ENCODE results near the gene TBXAS1. TPM values are rescaled to one million over a fixed set of nuclear protein-coding genes. Genes with fewer than 3 reads are reported as not detected.

TBXAS1 gene
- total and polyA plus RNA-seq, 2 of the 8 experiments (the other 6 are each of a cell fraction or from before 2014, with no cell fraction given) = 0.86 to 2.1 TPM

DNA sequence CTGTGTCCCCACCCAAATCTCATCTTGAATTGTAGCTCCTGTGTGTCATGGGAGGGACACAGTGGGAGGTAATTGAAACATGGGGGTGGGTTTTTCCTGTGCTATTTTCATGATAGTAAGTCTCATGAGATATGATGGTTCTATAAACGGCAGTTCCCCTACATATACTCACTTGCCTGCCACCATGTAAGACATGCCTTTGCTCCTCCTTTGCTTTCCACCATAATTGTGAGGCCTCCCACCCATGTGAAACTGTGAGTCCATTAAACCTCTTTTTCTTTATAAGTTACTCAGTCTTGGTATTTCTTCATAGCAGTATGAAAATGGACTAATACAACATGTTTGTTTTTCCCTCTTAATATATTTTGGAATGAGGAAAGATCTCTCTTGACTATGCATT, 24.5 kb upstream of the TBXAS1 start:
- H3K9me3 ChIP-seq (ENCODE audit: insufficient read depth in 2 of 2, low read depth in 1 of 2, low read length in 1 of 2) = peaks cover 16 to 19% of the 10 kb centered on the region in 2 experiments
- no peaks in the 10 kb centered on the region for H3K23me2 ChIP-seq (ENCODE audit: low read depth, low read length)
- WGBS, 2 experiments (ENCODE audit: extremely low coverage in 1 of 2, insufficient coverage in 1 of 2, insufficient read length in 1 of 2, insufficient replicate concordance in 2 of 2, low coverage in 1 of 2, low lambda C conversion rate in 2 of 2, missing lambda C conversion rate in 1 of 2) = 83% methylated on average over 1 of the region's 1 CpG; no CpG with 5 or more reads in 1 of the 2 experiments
- H2BK120ac ChIP-seq (replicated peaks; ENCODE audit: low read depth, low read length) = no peak overlapping the region
- no peak overlapping the region for H3K56ac ChIP-seq (replicated peaks; ENCODE audit: insufficient read length, low read depth, low read length)
- H3K79me2 ChIP-seq (ENCODE audit: control insufficient read depth in 1 of 2, insufficient read depth in 2 of 2, low read length in 2 of 2) = no peaks in the 10 kb centered on the region
- no peaks in the 10 kb centered on the region for H4K20me1 ChIP-seq (replicated peaks in 1 of 2; ENCODE audit: control insufficient read depth in 1 of 2, insufficient read depth in 2 of 2, low read length in 2 of 2)
- H3K4me3 ChIP-seq (ENCODE audit: extremely low read depth in 1 of 4, insufficient read depth in 2 of 4, low read depth in 3 of 4, low read length in 4 of 4) = no peak overlapping the region
- ChIA-PET CTCF (ENCODE audit: partially characterized antibody) (no interaction called here), POLR2A (ENCODE audit: partially characterized antibody) (no interaction called here)
- no peak overlapping the region for H4K8ac ChIP-seq (ENCODE audit: extremely low read depth, insufficient read depth, low read length)
- no peak overlapping the region for H4K5ac ChIP-seq (ENCODE audit: insufficient read length, low read depth, low read length)
- no peaks in the 10 kb centered on the region for H3K36me3 ChIP-seq (ENCODE audit: control insufficient read depth in 2 of 4, insufficient read depth in 4 of 4, low read length in 3 of 4)
- no peak for TF ChIP-seq NANOG (IDR thresholded peaks at IDR 0.05; ENCODE audit: insufficient read depth, low read depth, low read length, poor library complexity, severe bottlenecking)
- no peak overlapping the region for H3K14ac ChIP-seq (ENCODE audit: insufficient read length)
- no peak overlapping the region for H3K27ac ChIP-seq (ENCODE audit: low read depth, low read length)
- H4K91ac ChIP-seq (replicated peaks; ENCODE audit: insufficient read length, low read length) = no peak overlapping the region
- H3K27me3 ChIP-seq (replicated peaks in 1 of 4; ENCODE audit: control insufficient read depth in 3 of 4, extremely low read depth in 1 of 4, insufficient read depth in 3 of 4, low read length in 3 of 4) = no peaks in the 10 kb centered on the region
- no peak overlapping the region for H2BK5ac ChIP-seq (ENCODE audit: low read depth, low read length)
- no peak overlapping the region for H2BK12ac ChIP-seq (ENCODE audit: low read depth, low read length)
- H2AK5ac ChIP-seq (ENCODE audit: low read depth, low read length) = no peak overlapping the region
- no peak overlapping the region for H2AFZ ChIP-seq (ENCODE audit: low read length)
- H3K9ac ChIP-seq (replicated peaks in 1 of 4; ENCODE audit: extremely low read depth in 1 of 4, low read depth in 3 of 4, low read length in 3 of 4) = no peak overlapping the region
- no peak overlapping the region for H2BK15ac ChIP-seq (ENCODE audit: low read length)
- H3K4ac ChIP-seq (replicated peaks; ENCODE audit: insufficient read length, low read depth, low read length) = no peak overlapping the region
- FAIRE-seq (no peak), DNase-seq (ENCODE audit: low read depth in 1 of 2, low spot score in 2 of 2) (no peak)
- no peak overlapping the region for H3K4me2 ChIP-seq (ENCODE audit: insufficient read depth in 1 of 2, low read depth in 2 of 2, low read length in 2 of 2)
- no peaks in the 10 kb centered on the region for H3K4me1 ChIP-seq (replicated peaks in 1 of 4; ENCODE audit: control insufficient read depth in 3 of 4, insufficient read depth in 4 of 4, low read length in 3 of 4)
- H3K79me1 ChIP-seq (ENCODE audit: low read depth, low read length) = no peaks in the 10 kb centered on the region
- no peak overlapping the region for H2BK20ac ChIP-seq (ENCODE audit: low read length)
- no peak overlapping the region for H3K18ac ChIP-seq (ENCODE audit: extremely low read depth, low read length)
- no peak overlapping the region for H3K23ac ChIP-seq (ENCODE audit: insufficient read length)

Data from H1 (cell line).